Smooth muscle cell of the brain vasculature (primary cell): Measurements from ENCODE around the gene ACSBG1.
A peak's percentile ranks its signal among the peaks of the same experiment; 100 is the strongest.
"Not testable (repeated sequence)": the region's sequence is repeated elsewhere in the genome, so short reads cannot be mapped to it uniquely, and the experiment has no call there.

Experiments
- DNase-seq: peaks from one replicate; pipeline ENCODE4 v3.0.0-alpha.2; 2012; ENCODE audit warnings: low read depth, low spot score

ACSBG1 gene

GRCh38 chr15:78251136-78251535, 16.8 kb upstream of the ACSBG1 start:
- no peak for DNase-seq

- no peak for DNase-seq
Observed at GRCh38 chr15:78249131-78249530, 14.8 kb upstream of the ACSBG1 start.

DNA sequence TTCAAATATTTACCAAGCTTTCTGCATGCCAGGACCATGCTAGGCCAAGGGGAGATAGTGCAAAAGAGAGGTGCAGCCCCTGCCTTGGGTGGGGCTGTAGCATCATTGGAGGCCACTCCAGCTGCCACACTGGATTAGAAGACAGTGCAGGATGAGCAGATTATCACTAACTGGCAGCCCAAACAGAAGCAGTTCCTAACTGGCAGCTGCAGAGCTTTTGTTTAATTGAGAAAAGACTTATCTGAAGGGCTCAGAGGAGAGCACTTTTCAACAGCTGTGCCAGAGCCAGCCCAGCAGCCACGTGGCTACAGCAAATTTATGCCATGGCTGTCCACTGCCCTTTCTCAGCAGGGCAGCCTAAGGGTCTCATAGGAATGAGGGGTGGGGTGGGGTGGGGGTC, 13.5 kb upstream of the ACSBG1 start:
- DNase-seq: no peak

DNA sequence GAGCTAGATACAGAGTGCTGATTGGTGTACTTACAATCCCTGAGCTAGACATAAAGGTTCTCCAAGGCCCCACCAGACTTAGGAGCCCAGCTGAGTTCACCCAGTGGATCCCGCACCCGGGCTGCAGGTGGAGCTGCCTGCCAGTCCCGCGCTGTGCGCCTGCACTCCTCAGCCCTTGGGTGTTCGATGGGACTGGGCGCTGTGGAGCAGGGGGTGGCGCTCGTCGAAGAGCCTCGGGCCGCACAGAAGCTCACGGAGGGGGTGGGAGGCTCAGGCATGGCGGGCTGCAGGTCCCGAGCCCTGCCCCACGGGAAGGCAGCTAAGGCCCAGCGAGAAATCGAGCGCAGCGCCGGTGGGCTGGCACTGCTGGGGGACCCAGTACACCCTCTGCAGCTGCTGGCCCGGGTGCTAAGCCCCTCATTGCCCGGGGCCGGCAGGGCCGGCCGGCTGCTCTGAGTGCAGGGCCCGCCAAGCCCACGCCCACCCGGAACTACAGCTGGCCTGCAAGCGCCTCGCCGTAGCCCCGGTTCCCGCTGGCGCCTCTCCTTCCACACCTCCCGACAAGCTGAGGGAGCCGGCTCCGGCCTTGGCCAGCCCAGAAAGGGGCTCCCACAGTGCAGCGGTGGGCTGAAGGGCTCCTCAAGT, 11.7 kb upstream of the ACSBG1 start:
- DNase-seq: not testable (repeated sequence)

GRCh38 chr15:78245392-78245791, 11.0 kb upstream of the ACSBG1 start:
- DNase-seq: not testable (repeated sequence)

GRCh38 chr15:78244893-78245292, 10.5 kb upstream of the ACSBG1 start:
- DNase-seq: no peak

GRCh38 chr15:78244101-78244500, 9.7 kb upstream of the ACSBG1 start:
- no peak for DNase-seq

DNA sequence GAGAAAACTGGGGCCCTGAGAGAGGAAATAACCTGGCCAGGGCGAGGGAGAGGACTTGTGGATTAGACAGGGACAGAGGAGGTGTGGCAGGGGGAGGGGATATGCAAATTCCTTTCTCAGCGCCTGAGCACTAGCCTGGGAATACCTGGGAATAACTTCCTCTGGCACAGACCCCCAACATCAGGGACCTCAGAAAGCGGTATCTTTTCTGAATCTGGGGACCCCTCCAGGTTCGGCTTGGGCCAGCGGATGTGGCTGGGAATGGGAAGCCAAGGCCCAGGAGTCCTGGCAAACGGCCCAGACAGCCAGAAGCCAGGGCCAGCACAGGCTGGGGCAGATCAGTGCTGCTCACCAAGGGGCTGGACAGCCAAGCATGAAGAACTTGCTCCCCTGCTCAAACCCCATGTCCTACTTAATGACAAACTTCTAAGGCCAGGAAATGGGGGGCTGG, 9.2 kb upstream of the ACSBG1 start:
- DNase-seq: peak; percentile 35

GRCh38 chr15:78243058-78243457, 8.7 kb upstream of the ACSBG1 start:
- no peak for DNase-seq

- DNase-seq: no peak
Observed at GRCh38 chr15:78242128-78242527, 7.8 kb upstream of the ACSBG1 start.

- peak; percentile 33 for DNase-seq
Observed at GRCh38 chr15:78241017-78241416, 6.7 kb upstream of the ACSBG1 start.

DNA sequence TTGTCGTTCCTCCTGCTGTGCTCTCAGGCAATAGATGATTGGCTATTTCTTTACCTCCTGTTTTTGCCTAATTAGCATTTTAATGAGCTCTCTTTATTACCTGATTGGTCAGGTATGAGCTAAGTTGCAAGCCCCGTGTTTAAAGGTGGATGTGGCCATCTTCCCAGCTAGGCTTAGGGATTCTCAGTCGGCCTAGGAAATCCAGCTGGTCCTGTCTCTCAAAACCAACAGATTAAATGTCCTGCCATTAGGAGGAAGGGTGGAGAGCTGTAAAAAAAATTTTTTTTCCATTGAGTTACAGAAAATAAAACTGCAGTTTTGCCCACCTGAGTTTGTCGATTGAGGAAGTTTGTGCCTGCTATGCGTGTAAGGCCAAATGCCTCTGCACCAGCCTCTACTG, 5.4 kb upstream of the ACSBG1 start:
- DNase-seq: no peak

- DNase-seq: no peak
Observed at GRCh38 chr15:78237146-78237545, 2.8 kb upstream of the ACSBG1 start.

- DNase-seq: no peak
Observed at GRCh38 chr15:78236491-78236890, 2.1 kb upstream of the ACSBG1 start.

GRCh38 chr15:78233496-78233895, 869 bp downstream of the ACSBG1 start:
- DNase-seq: no peak

DNA sequence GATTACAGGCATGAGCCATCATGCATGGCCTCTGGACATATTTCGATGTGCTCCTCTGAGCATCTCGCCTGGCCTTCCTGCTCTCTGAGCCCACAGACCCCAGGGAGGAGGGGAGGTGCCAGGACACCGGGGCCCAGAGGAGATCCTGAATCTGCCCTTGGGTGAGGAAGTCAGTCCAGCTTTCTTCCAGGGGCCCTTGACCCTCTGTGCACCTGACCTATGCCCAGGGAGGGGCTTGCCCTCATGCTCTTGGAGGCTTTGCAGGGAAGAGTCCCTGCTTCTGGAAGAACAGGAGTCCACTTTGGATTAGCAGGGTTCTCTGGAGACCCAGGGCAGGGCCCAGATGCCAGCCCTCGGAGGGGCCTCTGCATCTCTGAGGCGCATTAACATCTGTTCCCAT, 1.4 kb downstream of the ACSBG1 start:
- no peak for DNase-seq

- DNase-seq: no peak
Observed at GRCh38 chr15:78229431-78230406, 4.6 kb downstream of the ACSBG1 start.

GRCh38 chr15:78228356-78228996, 5.9 kb downstream of the ACSBG1 start:
- no peak for DNase-seq

GRCh38 chr15:78225783-78226541, 8.4 kb downstream of the ACSBG1 start:
- no peak for DNase-seq

DNA sequence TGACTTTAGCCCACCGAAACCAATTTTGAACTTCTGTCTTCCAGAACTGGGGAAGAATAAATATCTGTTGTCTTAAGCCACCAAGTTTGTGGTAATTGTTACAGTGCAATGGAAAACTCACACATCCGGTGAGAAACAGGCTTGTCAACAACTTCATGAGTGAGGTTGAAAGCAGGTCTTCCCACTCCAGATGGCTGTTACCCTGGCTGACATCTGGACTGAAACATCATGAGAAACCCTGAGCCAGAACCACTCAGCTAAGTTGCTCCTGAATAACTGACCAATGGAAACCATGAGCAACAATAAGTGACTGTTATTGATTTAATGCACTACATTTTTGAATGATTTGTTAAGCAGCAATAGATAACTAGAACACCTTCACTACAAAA, 10.3 kb downstream of the ACSBG1 start:
- DNase-seq: no peak

DNA sequence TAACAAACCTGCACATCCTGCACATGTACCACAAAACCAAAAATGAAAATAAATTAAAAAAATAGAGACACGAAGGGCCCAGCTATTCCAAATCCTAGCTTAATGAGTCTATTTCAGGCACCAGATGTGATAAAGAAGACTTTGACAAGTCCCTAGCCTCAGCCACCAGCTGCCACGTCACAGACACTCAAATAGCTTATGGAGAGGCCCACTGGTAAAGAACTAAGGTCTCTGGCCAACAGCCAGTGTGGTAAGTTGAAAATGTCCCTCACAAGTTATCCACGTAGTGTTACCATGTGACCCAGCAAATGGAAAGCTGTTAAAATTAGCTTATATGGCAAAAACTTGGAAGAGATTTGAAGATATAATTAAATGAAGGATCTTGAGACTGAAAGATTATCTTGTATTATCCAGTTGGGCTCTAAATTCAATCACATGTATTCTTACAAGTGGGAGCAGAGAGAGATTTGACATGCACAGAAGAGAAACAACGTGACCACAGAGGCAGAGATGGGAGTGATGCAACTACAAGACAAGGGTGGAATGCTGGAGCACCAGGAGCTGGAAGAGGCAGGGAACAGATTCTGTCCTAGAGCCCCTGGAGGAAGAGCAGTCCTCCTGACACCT, 10.9 kb downstream of the ACSBG1 start:
- DNase-seq: no peak
